Fibroblast of lung (primary cell): ENCODE results near the gene RPGRIP1.

Experiments
- EZH2 ChIP-seq: IDR thresholded peaks from 2 replicates; pipeline ENCODE4 v1.5.1; 2012; ENCODE audit warnings: low read length, control low read depth, mild to moderate bottlenecking; ENCODE audit errors: missing control alignments
- TF ChIP-seq, protein P1 (sequence below), 2 donors: IDR thresholded peaks in 1 of 2; conservative IDR thresholded peaks in 1 of 2; 1 replicate in 1 of 2; 2 replicates in 1 of 2; pipeline ENCODE4 v1.5.1; 2011 to 2012; ENCODE audit warnings: low read length in 2 of 2, control low read depth in 1 of 2, inconsistent platforms in 1 of 2, low read depth in 1 of 2, mild to moderate bottlenecking in 1 of 2

DNA sequence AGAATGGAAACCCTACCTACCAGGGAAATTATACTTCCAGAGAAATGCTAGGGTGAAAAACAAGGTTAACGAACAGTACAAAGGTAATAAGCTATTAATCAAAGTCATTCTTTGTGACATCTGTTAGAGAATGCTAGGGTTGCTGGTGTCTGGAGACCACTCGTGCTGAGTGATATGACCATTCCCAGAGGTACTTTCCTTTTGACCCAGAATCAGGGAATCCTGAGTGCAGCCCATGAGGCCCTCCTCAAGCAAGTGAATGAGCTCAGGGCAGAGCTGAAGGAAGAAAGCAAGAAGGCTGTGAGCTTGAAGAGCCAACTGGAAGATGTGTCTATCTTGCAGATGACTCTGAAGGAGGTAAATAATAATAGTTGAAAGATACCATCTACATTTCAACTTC, 31.7 kb downstream of the RPGRIP1 start:
- TF ChIP-seq, protein P1, sequence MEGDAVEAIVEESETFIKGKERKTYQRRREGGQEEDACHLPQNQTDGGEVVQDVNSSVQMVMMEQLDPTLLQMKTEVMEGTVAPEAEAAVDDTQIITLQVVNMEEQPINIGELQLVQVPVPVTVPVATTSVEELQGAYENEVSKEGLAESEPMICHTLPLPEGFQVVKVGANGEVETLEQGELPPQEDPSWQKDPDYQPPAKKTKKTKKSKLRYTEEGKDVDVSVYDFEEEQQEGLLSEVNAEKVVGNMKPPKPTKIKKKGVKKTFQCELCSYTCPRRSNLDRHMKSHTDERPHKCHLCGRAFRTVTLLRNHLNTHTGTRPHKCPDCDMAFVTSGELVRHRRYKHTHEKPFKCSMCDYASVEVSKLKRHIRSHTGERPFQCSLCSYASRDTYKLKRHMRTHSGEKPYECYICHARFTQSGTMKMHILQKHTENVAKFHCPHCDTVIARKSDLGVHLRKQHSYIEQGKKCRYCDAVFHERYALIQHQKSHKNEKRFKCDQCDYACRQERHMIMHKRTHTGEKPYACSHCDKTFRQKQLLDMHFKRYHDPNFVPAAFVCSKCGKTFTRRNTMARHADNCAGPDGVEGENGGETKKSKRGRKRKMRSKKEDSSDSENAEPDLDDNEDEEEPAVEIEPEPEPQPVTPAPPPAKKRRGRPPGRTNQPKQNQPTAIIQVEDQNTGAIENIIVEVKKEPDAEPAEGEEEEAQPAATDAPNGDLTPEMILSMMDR (conservative IDR thresholded peaks at IDR 0.05 in 1 of 2, IDR thresholded peaks at IDR 0.05 in 1 of 2; ENCODE audit: low read depth in 1 of 2, low read length in 2 of 2): no peak
- TF ChIP-seq EZH2: no peak
